Loucy (cell line): ENCODE results near the gene FDXACB1.

Source experiments
- H2AFZ ChIP-seq: fragments of 200-600 bp; sonication (generic); 2 replicates; pipeline ENCODE4 v1.6.0; 2016; ENCODE audit warnings: antibody characterized with exemption, mild to moderate bottlenecking, low read length, moderate library complexity
- H3F3A ChIP-seq: fragments of 200-600 bp; 2 replicates; pipeline ENCODE4 v1.6.0; 2016; ENCODE audit warnings: antibody characterized with exemption, low read depth, mild to moderate bottlenecking
- H3K27me3 ChIP-seq: fragments of 200-600 bp; sonication (generic); 2 replicates; pipeline ENCODE4 v1.6.1; 2014; ENCODE audit warnings: low read length, mild to moderate bottlenecking; ENCODE audit not compliant: insufficient read depth, poor library complexity, severe bottlenecking
- H3K36me3 ChIP-seq: fragments of 200-600 bp; sonication (generic); 2 replicates; pipeline ENCODE4 v1.6.1; 2016; ENCODE audit warnings: low read length; ENCODE audit not compliant: insufficient read depth
- H3K4me1 ChIP-seq: fragments of 200-600 bp; sonication (generic); 2 replicates; pipeline ENCODE4 v1.5.1; 2014; ENCODE audit warnings: low read length, mild to moderate bottlenecking; ENCODE audit not compliant: insufficient read depth, poor library complexity, severe bottlenecking
- H3K4me2 ChIP-seq: fragments of 200-600 bp; sonication (generic); 2 replicates; pipeline ENCODE4 v1.6.0; 2014; ENCODE audit warnings: antibody characterized with exemption, low read length, low read depth, mild to moderate bottlenecking; ENCODE audit not compliant: poor library complexity, severe bottlenecking
- H3K4me3 ChIP-seq: fragments of 200-600 bp; sonication (generic); 2 replicates; pipeline ENCODE4 v1.5.1; 2014; ENCODE audit warnings: low read length, mild to moderate bottlenecking, mixed read lengths; ENCODE audit not compliant: poor library complexity, severe bottlenecking
- H3K79me2 ChIP-seq: fragments of 200-600 bp; sonication (generic); 2 replicates; pipeline ENCODE4 v1.6.1; 2014; ENCODE audit warnings: low read length; ENCODE audit not compliant: insufficient read depth
- H3K9ac ChIP-seq: fragments of 200-600 bp; sonication (generic); 2 replicates; pipeline ENCODE4 v1.6.0; 2014; ENCODE audit warnings: mild to moderate bottlenecking, low read depth, low read length, moderate library complexity; ENCODE audit not compliant: poor library complexity, severe bottlenecking
- H3K9me2 ChIP-seq: fragments of 200-600 bp; sonication (generic); replicated peaks from 2 replicates; pipeline ENCODE4 v1.6.1; 2016; ENCODE audit warnings: low read depth, low read length, mixed read lengths
- H3K9me3 ChIP-seq: fragments of 200-600 bp; sonication (generic); 2 replicates; pipeline ENCODE4 v1.6.1; 2014; ENCODE audit warnings: mild to moderate bottlenecking, antibody characterized with exemption, low read length, low read depth; ENCODE audit not compliant: insufficient read depth
- H4K20me1 ChIP-seq: fragments of 200-600 bp; sonication (generic); 2 replicates; pipeline ENCODE4 v1.6.0; 2014; ENCODE audit warnings: antibody characterized with exemption, low read length, mild to moderate bottlenecking; ENCODE audit not compliant: insufficient read depth, poor library complexity, severe bottlenecking
- CTCF ChIP-seq: fragments of 200-600 bp; sonication (generic); conservative IDR thresholded peaks from 2 replicates; pipeline ENCODE4 v1.5.1; 2014; ENCODE audit warnings: mild to moderate bottlenecking, antibody characterized with exemption, low read length
- EZH2phosphoT487 ChIP-seq: fragments of 200-600 bp; IDR thresholded peaks from 2 replicates; pipeline ENCODE4 v1.6.1; 2018; ENCODE audit warnings: antibody characterized with exemption, mild to moderate bottlenecking, moderate library complexity, borderline replicate concordance

Gene FDXACB1

GRCh38 chr11:111908639-111909305 is 29.8 kb upstream of the FDXACB1 start:
- no peaks in the 10 kb centered on the region for H3K4me1 ChIP-seq
- no peaks in the 10 kb centered on the region for H3K79me2 ChIP-seq

GRCh38 chr11:111906680-111907079 is 27.7 kb upstream of the FDXACB1 start:
- H3K4me1 ChIP-seq: no peaks in the 10 kb centered on the region
- no peak overlapping the region for H3K4me2 ChIP-seq
- no peaks in the 10 kb centered on the region for H3K9me3 ChIP-seq
- no peak overlapping the region for H3K4me3 ChIP-seq
- H3K79me2 ChIP-seq: no peaks in the 10 kb centered on the region
- H3K27me3 ChIP-seq: no peaks in the 10 kb centered on the region
- H2AFZ ChIP-seq: no peak overlapping the region
- H3K36me3 ChIP-seq: no peaks in the 10 kb centered on the region
- TF ChIP-seq CTCF (no peak), EZH2phosphoT487 (no peak)
- H3F3A ChIP-seq: no peaks in the 10 kb centered on the region
- H3K9ac ChIP-seq: no peak overlapping the region
- no peaks in the 10 kb centered on the region for H4K20me1 ChIP-seq
- no peaks in the 10 kb centered on the region for H3K9me2 ChIP-seq

More at GRCh38 chr11:111908639-111909305, 29.8 kb upstream of the FDXACB1 start:
- H3K36me3 ChIP-seq: no peaks in the 10 kb centered on the region
- H3K4me2 ChIP-seq: no peak overlapping the region
- H3K9me2 ChIP-seq: no peaks in the 10 kb centered on the region
- H3K9me3 ChIP-seq: no peaks in the 10 kb centered on the region
- no peaks in the 10 kb centered on the region for H3F3A ChIP-seq
- TF ChIP-seq EZH2phosphoT487: no peak
- TF ChIP-seq CTCF: no peak
- no peaks in the 10 kb centered on the region for H3K27me3 ChIP-seq
- no peak overlapping the region for H3K4me3 ChIP-seq
- H2AFZ ChIP-seq: no peak overlapping the region
- no peak overlapping the region for H3K9ac ChIP-seq
- H4K20me1 ChIP-seq: no peaks in the 10 kb centered on the region

- no peaks in the 10 kb centered on the region for H3K9me3 ChIP-seq
- no peaks in the 10 kb centered on the region for H4K20me1 ChIP-seq
- no peak for TF ChIP-seq EZH2phosphoT487
- TF ChIP-seq CTCF: no peak
- H2AFZ ChIP-seq: no peak overlapping the region
- no peaks in the 10 kb centered on the region for H3K9me2 ChIP-seq
- H3K4me2 ChIP-seq: no peak overlapping the region
- H3K36me3 ChIP-seq: no peaks in the 10 kb centered on the region
- no peaks in the 10 kb centered on the region for H3K79me2 ChIP-seq
- no peaks in the 10 kb centered on the region for H3F3A ChIP-seq
- no peak overlapping the region for H3K9ac ChIP-seq
- no peak overlapping the region for H3K4me3 ChIP-seq
- no peaks in the 10 kb centered on the region for H3K27me3 ChIP-seq
- no peaks in the 10 kb centered on the region for H3K4me1 ChIP-seq
Observed at GRCh38 chr11:111905411-111905810, 26.4 kb upstream of the FDXACB1 start.
